ENCODE results near the gene RAB22A. TPM values are rescaled to one million over a fixed set of nuclear protein-coding genes. Genes with fewer than 3 reads are reported as not detected.

RAB22A gene
- total RNA-seq, 2 donors from 2014 or later: 16.9 to 20.4 TPM

DNA sequence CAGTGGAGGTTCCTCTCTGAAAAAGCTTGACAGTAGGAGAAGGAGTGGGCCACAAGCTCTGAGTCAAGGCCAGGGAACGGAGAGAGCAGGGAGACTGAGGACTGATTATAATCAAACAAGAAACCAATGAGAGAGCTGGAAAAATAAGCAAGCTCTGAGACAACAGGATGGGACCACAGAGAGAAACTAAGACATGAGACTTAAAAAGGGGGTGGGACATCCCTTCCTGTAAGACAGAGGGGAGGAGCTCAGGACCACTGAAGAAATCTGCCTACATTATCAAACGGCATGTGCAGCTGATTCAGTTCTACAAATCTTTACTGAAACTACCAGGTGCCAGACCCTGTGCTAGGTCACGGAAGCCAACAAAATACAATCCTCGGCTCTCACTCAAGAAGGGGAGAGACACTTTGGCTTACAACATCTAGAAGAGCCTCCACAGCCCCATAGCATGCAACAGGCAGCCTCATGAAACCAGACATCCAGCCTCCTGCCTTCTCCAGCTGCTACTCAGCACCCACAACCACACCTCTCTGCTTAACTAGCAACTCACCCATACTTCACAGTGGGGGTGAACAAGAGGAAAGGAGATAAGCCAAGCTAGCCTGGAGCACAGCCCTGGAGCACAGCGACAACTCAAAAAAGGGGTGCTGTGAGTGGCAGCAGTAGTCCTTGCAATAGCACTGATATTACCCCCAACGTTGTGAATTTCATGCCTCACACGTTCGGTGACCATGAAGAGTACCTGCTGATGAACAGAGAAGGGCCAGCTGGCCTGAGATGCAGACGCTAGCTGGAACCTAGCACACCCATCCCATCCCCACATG is 41.9 kb upstream of the RAB22A start:
- intact Hi-C loops (cut with DNase I): no loop called here
- Histone ChIP-seq H3K4me3 (no peak overlapping the region), H3K27me3 (replicated peaks; ENCODE audit: insufficient read depth) (no peaks in the 10 kb centered on the region), H3K27ac (no peak overlapping the region), H3K9me3 (no peaks in the 10 kb centered on the region), H3K36me3 (no peaks in the 10 kb centered on the region), H3K4me1 (replicated peaks) (no peaks in the 10 kb centered on the region)
- DNase-seq (ENCODE audit: low spot score): no peak
- TF ChIP-seq POLR2A (IDR thresholded peaks at IDR 0.05): no peak
- TF ChIP-seq, protein P1, sequence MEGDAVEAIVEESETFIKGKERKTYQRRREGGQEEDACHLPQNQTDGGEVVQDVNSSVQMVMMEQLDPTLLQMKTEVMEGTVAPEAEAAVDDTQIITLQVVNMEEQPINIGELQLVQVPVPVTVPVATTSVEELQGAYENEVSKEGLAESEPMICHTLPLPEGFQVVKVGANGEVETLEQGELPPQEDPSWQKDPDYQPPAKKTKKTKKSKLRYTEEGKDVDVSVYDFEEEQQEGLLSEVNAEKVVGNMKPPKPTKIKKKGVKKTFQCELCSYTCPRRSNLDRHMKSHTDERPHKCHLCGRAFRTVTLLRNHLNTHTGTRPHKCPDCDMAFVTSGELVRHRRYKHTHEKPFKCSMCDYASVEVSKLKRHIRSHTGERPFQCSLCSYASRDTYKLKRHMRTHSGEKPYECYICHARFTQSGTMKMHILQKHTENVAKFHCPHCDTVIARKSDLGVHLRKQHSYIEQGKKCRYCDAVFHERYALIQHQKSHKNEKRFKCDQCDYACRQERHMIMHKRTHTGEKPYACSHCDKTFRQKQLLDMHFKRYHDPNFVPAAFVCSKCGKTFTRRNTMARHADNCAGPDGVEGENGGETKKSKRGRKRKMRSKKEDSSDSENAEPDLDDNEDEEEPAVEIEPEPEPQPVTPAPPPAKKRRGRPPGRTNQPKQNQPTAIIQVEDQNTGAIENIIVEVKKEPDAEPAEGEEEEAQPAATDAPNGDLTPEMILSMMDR (IDR thresholded peaks at IDR 0.05): no peak
- no peak for TF ChIP-seq POLR2AphosphoS5 (IDR thresholded peaks at IDR 0.05)
- 92% methylated on average over 9 of the region's 9 CpGs for WGBS

DNA sequence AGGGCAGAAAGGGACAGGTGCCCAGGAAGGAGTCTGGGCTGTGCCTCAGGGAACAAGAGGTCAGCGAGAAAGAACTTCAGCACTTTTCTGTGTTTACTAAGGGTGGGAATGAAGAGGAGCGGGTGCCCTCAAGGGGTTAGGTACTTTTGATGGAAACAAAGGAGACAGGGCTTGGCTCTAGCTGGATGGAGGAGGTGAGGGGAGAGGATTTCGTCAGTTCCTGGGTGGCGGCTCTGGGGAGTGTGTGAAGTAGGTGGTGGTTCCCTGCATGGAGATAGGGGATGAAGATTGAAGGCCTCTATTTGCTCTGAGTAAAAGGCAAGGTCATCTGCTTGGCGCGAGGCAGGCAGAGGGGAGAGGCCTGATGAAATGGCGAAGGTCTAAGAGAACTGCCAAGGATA is 41.1 kb upstream of the RAB22A start:
- Histone ChIP-seq H3K27ac (no peak overlapping the region), H3K4me3 (no peak overlapping the region), H3K9me3 (no peaks in the 10 kb centered on the region), H3K36me3 (no peaks in the 10 kb centered on the region), H3K27me3 (replicated peaks; ENCODE audit: insufficient read depth) (no peaks in the 10 kb centered on the region), H3K4me1 (replicated peaks) (no peaks in the 10 kb centered on the region)
- WGBS: 89% methylated on average over 7 of the region's 7 CpGs
- intact Hi-C loops (cut with DNase I): no loop called here
- no peak for TF ChIP-seq POLR2AphosphoS5 (IDR thresholded peaks at IDR 0.05)
- TF ChIP-seq, protein P1 (IDR thresholded peaks at IDR 0.05): no peak
- no peak for TF ChIP-seq POLR2A (IDR thresholded peaks at IDR 0.05)
- DNase-seq (ENCODE audit: low spot score): no peak

DNA sequence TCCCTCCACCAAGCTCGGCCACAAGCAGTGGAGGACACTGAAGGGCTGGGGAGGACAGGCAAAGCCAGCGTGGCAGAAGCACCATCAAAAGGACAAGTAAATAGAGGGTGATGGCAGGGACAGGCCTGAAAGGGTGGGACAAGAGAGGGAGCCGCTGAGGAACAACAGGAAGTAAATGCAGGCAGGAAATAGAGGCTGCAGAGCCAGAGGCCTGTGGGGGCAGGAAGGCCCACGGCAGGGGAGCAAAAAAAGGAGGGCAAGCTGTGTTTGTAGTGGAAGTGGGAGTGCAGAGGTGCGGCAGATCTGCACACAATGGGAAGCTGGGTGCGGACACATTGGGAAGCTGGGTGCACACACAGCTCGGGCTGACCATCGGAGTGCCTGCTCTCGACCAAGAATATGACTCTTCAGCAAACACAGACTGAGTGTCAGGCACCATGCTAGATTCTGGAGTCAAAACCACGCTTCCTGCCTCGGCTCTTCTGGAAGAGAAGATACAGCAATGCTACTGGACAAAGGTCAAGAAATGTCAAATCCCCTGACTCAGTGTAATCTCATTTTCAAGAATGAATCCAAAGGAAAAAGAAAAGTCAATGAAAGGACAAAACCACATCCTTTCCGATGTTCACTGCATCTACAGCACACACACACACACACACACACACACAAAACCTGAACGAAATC is 40.4 kb upstream of the RAB22A start:
- WGBS: 74% methylated on average over 13 of the region's 13 CpGs

DNA sequence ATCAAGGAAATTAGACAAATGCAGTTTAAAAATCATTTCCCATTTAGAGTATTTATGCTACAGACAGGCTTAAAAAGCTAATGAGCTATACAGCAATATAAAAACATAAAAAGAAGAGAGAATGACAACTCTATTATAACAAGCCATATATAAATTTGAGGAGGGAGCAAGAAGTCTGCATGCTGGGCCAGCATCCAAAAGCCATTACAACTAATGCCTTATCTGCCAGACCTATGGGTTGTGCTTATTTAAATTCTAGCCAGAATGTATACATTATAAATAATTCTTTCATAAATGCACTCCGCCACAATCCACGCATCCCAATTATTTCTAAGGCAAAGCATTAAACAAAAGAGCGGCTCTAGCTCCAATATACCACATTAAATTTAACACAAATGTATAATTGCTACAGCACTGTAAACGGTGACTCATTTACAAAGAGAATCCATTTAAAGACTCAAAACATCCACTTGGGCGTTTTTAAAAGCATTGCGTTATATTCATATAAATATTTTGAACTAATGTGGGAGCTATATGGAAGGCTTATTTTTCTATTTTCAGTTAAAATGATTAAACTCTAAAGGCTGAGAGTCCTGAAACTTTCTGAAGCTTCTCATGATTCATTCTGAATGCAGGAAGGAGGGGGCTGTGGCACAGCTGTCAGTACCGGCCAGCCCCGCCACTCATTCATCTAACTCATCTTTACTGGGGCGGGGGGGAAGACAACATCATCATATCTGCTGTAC is 37.7 kb upstream of the RAB22A start:
- H3K36me3 ChIP-seq: no peaks in the 10 kb centered on the region
- no peaks in the 10 kb centered on the region for H3K4me1 ChIP-seq (replicated peaks)
- no peak overlapping the region for H3K27ac ChIP-seq
- TF ChIP-seq POLR2AphosphoS5 (IDR thresholded peaks at IDR 0.05): no peak
- WGBS: 90% methylated on average over 9 of the region's 9 CpGs
- no peak for DNase-seq (ENCODE audit: low spot score)
- intact Hi-C loops (cut with DNase I): no loop called here
- no peaks in the 10 kb centered on the region for H3K27me3 ChIP-seq (replicated peaks; ENCODE audit: insufficient read depth)
- no peak overlapping the region for H3K4me3 ChIP-seq
- no peaks in the 10 kb centered on the region for H3K9me3 ChIP-seq

More for the DNA sequence above, 40.4 kb upstream of the RAB22A start:
- DNase-seq (ENCODE audit: low spot score): no peak
- Histone ChIP-seq H3K4me1 (replicated peaks) (no peaks in the 10 kb centered on the region), H3K36me3 (no peaks in the 10 kb centered on the region), H3K27me3 (replicated peaks; ENCODE audit: insufficient read depth) (no peaks in the 10 kb centered on the region), H3K4me3 (no peak overlapping the region), H3K9me3 (no peaks in the 10 kb centered on the region), H3K27ac (no peak overlapping the region)
- intact Hi-C loops (cut with DNase I): no loop called here
- TF ChIP-seq, protein P1 (IDR thresholded peaks at IDR 0.05): no peak

DNA sequence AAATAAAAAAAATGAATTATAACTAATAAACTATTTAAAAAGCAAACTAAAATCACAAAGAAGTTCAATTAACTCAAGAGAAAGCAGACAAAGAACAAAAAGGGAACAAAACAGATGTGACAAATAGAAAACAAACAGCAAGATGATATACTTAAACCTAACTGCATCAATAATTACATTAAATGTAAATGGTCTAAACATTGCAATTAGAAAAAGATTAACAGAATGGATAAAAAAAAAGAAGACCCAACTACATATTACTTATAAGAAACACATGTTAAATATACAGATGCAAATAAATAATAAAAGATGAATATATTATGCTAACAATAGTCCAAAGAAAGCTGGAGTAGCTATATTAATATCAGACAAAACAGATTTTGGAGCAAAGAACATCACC is 35.1 kb upstream of the RAB22A start:
- H3K4me3 ChIP-seq: no peak overlapping the region
- H3K4me1 ChIP-seq (replicated peaks): no peaks in the 10 kb centered on the region
- no peak for DNase-seq (ENCODE audit: low spot score)
- no peaks in the 10 kb centered on the region for H3K9me3 ChIP-seq
- H3K27me3 ChIP-seq (replicated peaks; ENCODE audit: insufficient read depth): no peaks in the 10 kb centered on the region
- H3K36me3 ChIP-seq: no peaks in the 10 kb centered on the region
- intact Hi-C loops (cut with DNase I): no loop called here
- TF ChIP-seq POLR2AphosphoS5 (IDR thresholded peaks at IDR 0.05) (no peak), POLR2A (IDR thresholded peaks at IDR 0.05) (no peak)
- TF ChIP-seq, protein P1 (IDR thresholded peaks at IDR 0.05): no peak
- H3K27ac ChIP-seq: no peak overlapping the region
